GM10266 (cell line): ENCODE measurements around the gene C10orf88.
"Not testable (repeated sequence)": the region's sequence is repeated elsewhere in the genome, so short reads cannot be mapped to it uniquely, and the experiment has no call there.

Experiments
- DNase-seq: peaks from one replicate; pipeline ENCODE4 v3.0.0; 2012; ENCODE audit errors: extremely low spot score
- TF ChIP-seq, protein P1 (sequence below): IDR thresholded peaks from 2 replicates; pipeline ENCODE4 v1.5.1; 2012; ENCODE audit warnings: mild to moderate bottlenecking, low read depth; ENCODE audit not compliant: control insufficient read depth, insufficient read depth; ENCODE audit errors: missing control alignments

C10orf88 gene

GRCh38 chr10:122931088-122931906 lies 22.7 kb downstream of the C10orf88 start:
- DNase-seq, result no peak
- TF ChIP-seq, protein P1, sequence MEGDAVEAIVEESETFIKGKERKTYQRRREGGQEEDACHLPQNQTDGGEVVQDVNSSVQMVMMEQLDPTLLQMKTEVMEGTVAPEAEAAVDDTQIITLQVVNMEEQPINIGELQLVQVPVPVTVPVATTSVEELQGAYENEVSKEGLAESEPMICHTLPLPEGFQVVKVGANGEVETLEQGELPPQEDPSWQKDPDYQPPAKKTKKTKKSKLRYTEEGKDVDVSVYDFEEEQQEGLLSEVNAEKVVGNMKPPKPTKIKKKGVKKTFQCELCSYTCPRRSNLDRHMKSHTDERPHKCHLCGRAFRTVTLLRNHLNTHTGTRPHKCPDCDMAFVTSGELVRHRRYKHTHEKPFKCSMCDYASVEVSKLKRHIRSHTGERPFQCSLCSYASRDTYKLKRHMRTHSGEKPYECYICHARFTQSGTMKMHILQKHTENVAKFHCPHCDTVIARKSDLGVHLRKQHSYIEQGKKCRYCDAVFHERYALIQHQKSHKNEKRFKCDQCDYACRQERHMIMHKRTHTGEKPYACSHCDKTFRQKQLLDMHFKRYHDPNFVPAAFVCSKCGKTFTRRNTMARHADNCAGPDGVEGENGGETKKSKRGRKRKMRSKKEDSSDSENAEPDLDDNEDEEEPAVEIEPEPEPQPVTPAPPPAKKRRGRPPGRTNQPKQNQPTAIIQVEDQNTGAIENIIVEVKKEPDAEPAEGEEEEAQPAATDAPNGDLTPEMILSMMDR, result no peak

- TF ChIP-seq, protein P1, result no peak
Observed at GRCh38 chr10:122930140-122930539, 23.9 kb downstream of the C10orf88 start.

GRCh38 chr10:122915700-122916099 lies 38.3 kb downstream of the C10orf88 start:
- no peak for DNase-seq
- TF ChIP-seq, protein P1, result no peak

More at GRCh38 chr10:122930140-122930539, 23.9 kb downstream of the C10orf88 start:
- DNase-seq, result no peak

DNA sequence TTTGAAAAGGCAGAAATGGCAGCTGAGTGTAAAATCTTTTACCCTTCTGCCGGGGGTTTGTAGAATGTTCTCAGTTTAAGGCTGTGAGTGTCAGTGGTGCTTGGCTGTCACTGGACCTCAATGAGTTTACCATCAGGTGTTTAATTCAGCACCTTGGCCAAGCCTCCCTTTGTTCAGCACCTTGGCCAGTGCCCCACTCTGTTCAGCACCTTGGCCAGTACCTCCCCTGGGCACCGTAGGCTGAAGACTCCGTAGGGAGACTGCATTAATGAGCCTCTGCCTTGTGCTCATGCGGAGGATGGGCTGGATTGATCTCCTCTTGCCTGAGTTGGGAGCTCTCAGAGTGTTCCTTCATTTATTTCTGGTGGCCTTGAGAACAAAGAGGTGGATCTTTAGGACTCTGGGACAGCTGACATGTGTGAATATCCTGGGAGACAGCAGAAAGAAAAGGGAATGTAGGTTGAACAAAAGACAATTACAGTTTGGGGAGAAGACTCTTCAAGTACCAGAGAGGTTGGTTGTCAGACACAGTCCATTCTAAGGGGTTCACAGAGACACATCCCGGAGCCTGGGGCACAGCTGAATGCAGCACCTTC lies 42.0 kb downstream of the C10orf88 start:
- TF ChIP-seq, protein P1, result no peak
- peak; percentile 28 for DNase-seq

DNA sequence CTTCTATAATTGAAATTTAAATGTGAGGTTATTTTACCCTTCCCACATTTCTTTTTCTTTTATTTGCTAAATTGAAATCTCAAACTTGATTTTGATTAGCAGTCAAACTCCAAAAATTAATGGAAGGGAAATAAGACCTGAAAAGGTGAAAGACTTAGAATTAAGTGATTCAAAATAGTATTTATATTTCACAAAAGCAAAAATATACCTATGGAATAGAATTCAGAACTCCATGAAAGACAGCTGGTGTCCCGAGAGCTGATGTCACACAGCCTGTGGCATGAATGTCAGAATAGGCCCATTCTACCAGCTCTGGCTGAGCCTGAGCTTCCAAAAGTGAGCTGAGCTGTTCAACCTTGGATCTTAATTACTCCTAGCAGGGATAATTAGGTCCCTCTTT lies 43.7 kb downstream of the C10orf88 start, which contains the start of gene FAM24A:
TSS of gene FAM24A (plus strand) at position 301 of the 400 bp plus-strand sequence. CDS start 1,025 bp downstream, outside the sequence.
- no peak for DNase-seq
- TF ChIP-seq, protein P1, result no peak

- not testable (repeated sequence) for DNase-seq
Observed at GRCh38 chr10:122903861-122904260, 50.2 kb downstream of the C10orf88 start.

- TF ChIP-seq, protein P1, result no peak
- peak; percentile 32 for DNase-seq
Observed at GRCh38 chr10:122894261-122894944, 59.6 kb downstream of the C10orf88 start.
